Neural progenitor cell (in vitro differentiated cells): Measurements from ENCODE around the gene GRIK1. TPM values are rescaled to one million over a fixed set of nuclear protein-coding genes. Genes with fewer than 3 reads are reported as not detected.
A peak's percentile ranks its signal among the peaks of the same experiment; 100 is the strongest.

Experiments
- DNase-seq: peaks from one replicate; pipeline ENCODE4 v3.0.0-alpha.2; 2016; ENCODE audit warnings: low spot score
- H2AFZ ChIP-seq: fragments of 200-600 bp; sonication (generic); replicated peaks from 2 replicates; pipeline ENCODE4 v1.6.1; 2016; ENCODE audit warnings: antibody characterized with exemption
- H3F3A ChIP-seq: fragments of 200-600 bp; sonication (generic); 2 replicates; pipeline ENCODE4 v1.6.1; 2016; ENCODE audit warnings: antibody characterized with exemption, low read depth
- H3K27ac ChIP-seq: fragments of 200-600 bp; sonication (generic); 2 replicates; pipeline ENCODE4 v1.5.1; 2016; ENCODE audit warnings: mild to moderate bottlenecking
- H3K27me3 ChIP-seq: fragments of 200-600 bp; sonication (generic); 2 replicates; pipeline ENCODE4 v1.6.1; 2016; ENCODE audit warnings: mild to moderate bottlenecking, moderate library complexity
- H3K36me3 ChIP-seq: fragments of 200-600 bp; sonication (generic); 2 replicates; pipeline ENCODE4 v1.5.1; 2016
- H3K4me1 ChIP-seq: fragments of 200-600 bp; sonication (generic); 2 replicates; pipeline ENCODE4 v1.6.1; 2016; ENCODE audit warnings: mixed run types
- H3K4me2 ChIP-seq: fragments of 200-600 bp; sonication (generic); 2 replicates; pipeline ENCODE4 v1.6.1; 2016
- H3K4me3 ChIP-seq: fragments of 200-600 bp; sonication (generic); 2 replicates; pipeline ENCODE4 v1.5.1; 2016
- H3K79me2 ChIP-seq: fragments of 200-600 bp; sonication (generic); 2 replicates; pipeline ENCODE4 v1.6.1; 2016; ENCODE audit warnings: low read depth
- H3K9ac ChIP-seq: fragments of 200-600 bp; sonication (generic); 2 replicates; pipeline ENCODE4 v1.6.1; 2016
- H3K9me3 ChIP-seq: fragments of 200-600 bp; sonication (generic); 2 replicates; pipeline ENCODE4 v1.5.1; 2016; ENCODE audit warnings: low read depth
- H4K20me1 ChIP-seq: fragments of 200-600 bp; sonication (generic); 2 replicates; pipeline ENCODE4 v1.6.1; 2016; ENCODE audit warnings: low read depth
- H3K27ac Mint-ChIP-seq: 3 replicates; pipeline ENCODE4 v1.8.0; 2021; ENCODE audit warnings: mixed read lengths
- H3K27me3 Mint-ChIP-seq: 2 replicates; pipeline ENCODE4 v1.8.0; 2022; ENCODE audit warnings: low read depth, mild to moderate bottlenecking, inconsistent platforms, moderate library complexity, mixed read lengths; ENCODE audit not compliant: insufficient read depth
- H3K36me3 Mint-ChIP-seq: 3 replicates; pipeline ENCODE4 v1.8.0; 2021; ENCODE audit warnings: mixed read lengths
- H3K4me1 Mint-ChIP-seq: 3 replicates; pipeline ENCODE4 v1.8.0; 2021; ENCODE audit warnings: mixed read lengths
- H3K4me3 Mint-ChIP-seq: 3 replicates; pipeline ENCODE4 v1.8.0; 2021; ENCODE audit warnings: mild to moderate bottlenecking, moderate library complexity, mixed read lengths
- H3K9me3 Mint-ChIP-seq: 3 replicates; pipeline ENCODE4 v1.8.0; 2020; ENCODE audit warnings: mixed read lengths
- CTCF ChIP-seq: fragments of 200-600 bp; sonication (generic); IDR thresholded peaks from 2 replicates; pipeline ENCODE4 v1.5.1; 2017; ENCODE audit warnings: antibody characterized with exemption, mild to moderate bottlenecking
- EZH2 ChIP-seq: fragments of 200-600 bp; sonication (generic); IDR thresholded peaks from 2 replicates; pipeline ENCODE4 v1.6.1; 2017; ENCODE audit warnings: antibody characterized with exemption, mild to moderate bottlenecking, moderate library complexity
- EZH2phosphoT487 ChIP-seq: fragments of 200-600 bp; sonication (generic); IDR thresholded peaks from 2 replicates; pipeline ENCODE4 v1.6.1; 2017; ENCODE audit warnings: antibody characterized with exemption
- total RNA-seq: library from RNA; depleted of rRNA; stranded (reverse); fragments of >200 nt; gene quantifications from 2 replicates; pipeline ENCODE4 v1.2.3, GENCODE V29; 2015; ENCODE audit warnings: low replicate concordance

Gene GRIK1
- total RNA-seq, 1 donor from 2014 or later = 1.6 TPM

GRCh38 chr21:29797155-29797554, 142.6 kb downstream of the GRIK1 start:
- DNase-seq = no peak
- no peaks in the 10 kb centered on the region for H4K20me1 ChIP-seq

GRCh38 chr21:29793712-29794111, 146.1 kb downstream of the GRIK1 start:
- Histone ChIP-seq H4K20me1 (no peaks in the 10 kb centered on the region), H3K4me1 (no peaks in the 10 kb centered on the region), H3K27me3 (no peaks in the 10 kb centered on the region), H3K27ac (no peak overlapping the region), H3K79me2 (no peaks in the 10 kb centered on the region), H3K36me3 (no peaks in the 10 kb centered on the region), H3K9ac (no peak overlapping the region), H3K4me3 (no peak overlapping the region), H2AFZ (peak overlapping the region; percentile 72), H3K4me2 (no peak overlapping the region), H3K9me3 (no peaks in the 10 kb centered on the region), H3F3A (no peaks in the 10 kb centered on the region)
- Mint-ChIP-seq H3K4me1 (peaks cover 3% of the 10 kb centered on the region), H3K27ac (no peak overlapping the region), H3K36me3 (no peaks in the 10 kb centered on the region), H3K27me3 (no peaks in the 10 kb centered on the region), H3K4me3 (no peak overlapping the region), H3K9me3 (no peaks in the 10 kb centered on the region)
- TF ChIP-seq EZH2 = no peak
- DNase-seq = no peak

More at GRCh38 chr21:29797155-29797554, 142.6 kb downstream of the GRIK1 start:
- H2AFZ ChIP-seq = no peak overlapping the region
- no peaks in the 10 kb centered on the region for H3K9me3 Mint-ChIP-seq
- H3K79me2 ChIP-seq = no peaks in the 10 kb centered on the region
- H3K4me2 ChIP-seq = no peak overlapping the region
- H3K36me3 Mint-ChIP-seq = no peaks in the 10 kb centered on the region
- H3K9ac ChIP-seq = no peak overlapping the region
- H3K4me3 Mint-ChIP-seq = no peak overlapping the region
- peaks cover 3% of the 10 kb centered on the region for H3K4me1 Mint-ChIP-seq
- no peak for TF ChIP-seq CTCF
- no peak for TF ChIP-seq EZH2
- no peak for TF ChIP-seq EZH2phosphoT487
- H3F3A ChIP-seq = no peaks in the 10 kb centered on the region
- no peaks in the 10 kb centered on the region for H3K27me3 Mint-ChIP-seq
- H3K27ac ChIP-seq = no peak overlapping the region
- no peaks in the 10 kb centered on the region for H3K27me3 ChIP-seq
- H3K36me3 ChIP-seq = no peaks in the 10 kb centered on the region
- no peaks in the 10 kb centered on the region for H3K4me1 ChIP-seq
- H3K27ac Mint-ChIP-seq = no peak overlapping the region
- no peak overlapping the region for H3K4me3 ChIP-seq
- no peaks in the 10 kb centered on the region for H3K9me3 ChIP-seq

- Mint-ChIP-seq H3K27me3 (no peaks in the 10 kb centered on the region), H3K36me3 (no peaks in the 10 kb centered on the region), H3K4me1 (peaks cover 18% of the 10 kb centered on the region), H3K27ac (no peak overlapping the region), H3K4me3 (no peak overlapping the region), H3K9me3 (no peaks in the 10 kb centered on the region)
- H3K79me2 ChIP-seq = no peaks in the 10 kb centered on the region
- H3K4me1 ChIP-seq = no peaks in the 10 kb centered on the region
- H3K27ac ChIP-seq = no peak overlapping the region
- DNase-seq = no peak
- H3F3A ChIP-seq = no peaks in the 10 kb centered on the region
- no peak overlapping the region for H2AFZ ChIP-seq
- no peak overlapping the region for H3K4me3 ChIP-seq
- no peaks in the 10 kb centered on the region for H3K36me3 ChIP-seq
- no peak for TF ChIP-seq EZH2
- no peaks in the 10 kb centered on the region for H3K9me3 ChIP-seq
- no peak overlapping the region for H3K4me2 ChIP-seq
- H3K27me3 ChIP-seq = no peaks in the 10 kb centered on the region
- no peak overlapping the region for H3K9ac ChIP-seq
- no peaks in the 10 kb centered on the region for H4K20me1 ChIP-seq
Observed at GRCh38 chr21:29789393-29789792, 150.4 kb downstream of the GRIK1 start.

- no peak for DNase-seq
- Mint-ChIP-seq H3K27me3 (no peaks in the 10 kb centered on the region), H3K4me1 (peaks cover 22% of the 10 kb centered on the region), H3K4me3 (no peak overlapping the region), H3K27ac (no peak overlapping the region), H3K36me3 (no peaks in the 10 kb centered on the region), H3K9me3 (no peaks in the 10 kb centered on the region)
- Histone ChIP-seq H3K9ac (no peak overlapping the region), H4K20me1 (no peaks in the 10 kb centered on the region), H2AFZ (no peak overlapping the region), H3K27me3 (no peaks in the 10 kb centered on the region), H3K27ac (no peak overlapping the region), H3K9me3 (no peaks in the 10 kb centered on the region), H3K4me1 (no peaks in the 10 kb centered on the region), H3K36me3 (no peaks in the 10 kb centered on the region), H3K4me3 (no peak overlapping the region), H3K79me2 (no peaks in the 10 kb centered on the region), H3K4me2 (no peak overlapping the region), H3F3A (no peaks in the 10 kb centered on the region)
- no peak for TF ChIP-seq EZH2phosphoT487
- no peak for TF ChIP-seq EZH2
- no peak for TF ChIP-seq CTCF
Observed at GRCh38 chr21:29788752-29789151, 151.0 kb downstream of the GRIK1 start.
